HUDEP-2 (cell line): ENCODE data around the gene IKZF3.
"Not testable (repeated sequence)": the region's sequence is repeated elsewhere in the genome, so short reads cannot be mapped to it uniquely, and the experiment has no call there.

Source experiments
- DNase-seq, 76 experiments: peaks; one replicate each; lab custom pipeline; 2025; ENCODE audit not compliant: unreplicated experiment in 76 of 76; lab: John Stamatoyannopoulos, UW

IKZF3 gene

DNA sequence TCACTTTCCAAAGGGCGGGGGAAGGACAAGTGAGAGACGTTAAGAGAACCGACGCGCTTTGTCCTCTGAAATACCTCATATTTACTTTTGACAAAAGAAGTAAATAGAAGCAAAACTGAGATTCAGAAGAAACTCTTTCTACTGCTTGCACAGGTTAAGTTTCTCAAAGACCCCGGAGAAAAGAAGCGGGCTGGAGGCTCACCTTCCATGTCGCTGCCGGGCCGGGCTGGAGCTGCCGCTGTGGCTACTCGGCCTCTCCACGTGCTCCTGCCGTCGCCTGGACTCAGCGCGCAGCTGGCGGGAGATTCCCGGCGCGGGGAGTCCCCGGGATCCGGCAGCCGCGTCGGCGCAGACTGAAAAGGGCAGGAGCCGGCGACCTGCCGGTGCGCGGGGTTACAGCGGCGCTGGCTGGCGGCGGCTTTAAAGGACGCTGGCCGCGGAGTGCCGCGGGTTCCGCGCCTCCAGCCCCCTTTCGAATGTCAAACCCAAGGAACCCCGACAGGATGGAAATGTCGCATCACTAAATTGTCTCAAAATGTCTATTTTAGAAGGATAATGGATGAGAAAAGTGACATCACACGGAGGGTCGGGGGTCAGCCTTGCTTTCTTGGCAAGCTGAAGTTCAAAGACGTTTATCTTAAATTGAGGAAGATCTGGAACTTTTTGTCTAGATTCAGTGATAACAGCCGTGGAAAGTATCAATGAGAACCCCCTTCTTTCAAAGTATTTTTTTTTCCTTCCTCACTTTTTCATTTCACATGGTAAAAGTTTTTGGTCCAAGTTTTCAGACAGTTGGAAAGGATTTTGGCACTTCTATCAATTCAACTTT lies at the start of gene IKZF3:
TSS of gene IKZF3 (minus strand) at position 395 of the 829 bp plus-strand sequence. CDS start at position 209, 186 bp downstream.
- peak in 67 of 76 experiments; percentile 24 to 76 (median 58) for DNase-seq

- DNase-seq, result no peak
Observed at GRCh38 chr17:39908789-39909352, 44.8 kb upstream of the IKZF3 start.

- DNase-seq, result no peak
Observed at GRCh38 chr17:39904990-39905288, 40.8 kb upstream of the IKZF3 start.

GRCh38 chr17:39903158-39903884 lies 39.2 kb upstream of the IKZF3 start:
- DNase-seq, result peak in 10 of 76 experiments; percentile 10 to 25 (median 14)

DNA sequence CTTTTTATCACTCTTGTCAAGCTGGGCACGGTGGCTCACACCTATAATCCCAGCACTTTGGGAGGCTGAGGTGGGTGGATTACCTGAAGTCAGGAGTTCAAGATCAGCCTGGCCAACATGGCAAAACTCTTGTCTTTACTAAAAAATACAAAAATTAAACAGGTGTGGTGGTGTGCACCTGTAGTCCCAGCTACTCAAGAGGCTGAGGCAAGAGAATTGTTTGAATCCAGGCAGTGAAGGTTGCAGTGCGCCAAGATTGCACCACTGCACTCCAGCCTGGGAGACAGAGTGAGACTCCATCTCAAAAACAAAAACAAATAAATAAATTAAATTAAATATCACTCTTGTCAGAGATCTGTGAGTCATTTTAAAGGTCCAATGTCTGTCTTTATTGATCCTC lies 37.9 kb upstream of the IKZF3 start:
- not testable (repeated sequence) for DNase-seq

GRCh38 chr17:39899215-39899614 lies 35.1 kb upstream of the IKZF3 start:
- no peak for DNase-seq

DNA sequence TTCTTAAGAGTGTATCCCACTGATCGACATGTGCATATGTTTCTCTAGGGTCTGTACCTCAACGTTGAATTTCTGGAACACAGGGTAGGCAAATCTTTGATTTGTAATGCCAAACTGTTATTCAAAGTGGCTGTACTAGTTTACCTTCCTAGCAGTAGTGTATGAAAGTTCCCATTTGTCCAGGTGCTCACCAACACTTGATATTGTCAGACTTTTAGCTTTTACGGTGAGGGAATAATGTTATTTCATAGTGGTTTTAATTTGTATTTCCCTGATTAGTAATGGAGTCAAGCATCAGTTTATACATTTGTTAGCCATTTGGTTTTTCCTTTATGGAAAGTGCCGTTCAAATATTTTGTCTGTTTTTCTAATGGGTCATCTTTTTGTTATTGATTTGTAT lies 34.0 kb upstream of the IKZF3 start:
- DNase-seq, result no peak

DNA sequence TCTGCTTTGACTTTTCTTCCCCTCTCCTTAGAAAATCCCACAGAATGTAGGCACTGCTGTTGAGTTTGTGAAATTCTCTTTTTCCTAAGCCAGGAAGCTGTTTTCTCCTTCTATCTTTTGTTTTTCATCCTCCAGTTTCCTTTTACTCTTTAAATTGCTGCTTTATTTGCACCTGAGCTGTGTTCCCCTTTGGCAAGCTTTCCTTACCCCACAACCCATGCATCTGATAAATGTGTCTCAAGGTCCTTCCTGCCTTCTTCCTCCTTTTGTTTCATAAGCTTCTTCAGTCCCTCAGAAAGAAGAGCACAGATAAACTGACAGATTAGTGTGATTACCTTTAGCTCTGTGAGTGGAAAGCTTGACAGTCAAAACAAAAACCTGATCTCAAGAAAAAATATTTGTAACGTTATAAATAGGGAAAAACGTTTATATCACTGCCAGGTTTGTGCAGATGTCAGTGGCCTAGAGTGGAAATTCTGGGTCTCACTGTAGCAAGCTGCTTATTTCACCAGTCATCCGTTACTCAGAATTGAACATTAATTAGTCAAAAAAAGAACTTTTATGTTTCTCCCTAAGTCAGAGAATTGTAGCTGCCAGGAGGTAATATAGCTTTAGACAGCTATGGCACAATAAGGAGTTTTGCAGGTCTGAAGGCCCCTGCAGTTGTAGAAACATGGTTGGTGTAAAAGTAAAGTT lies 30.7 kb upstream of the IKZF3 start:
- DNase-seq, result no peak

DNA sequence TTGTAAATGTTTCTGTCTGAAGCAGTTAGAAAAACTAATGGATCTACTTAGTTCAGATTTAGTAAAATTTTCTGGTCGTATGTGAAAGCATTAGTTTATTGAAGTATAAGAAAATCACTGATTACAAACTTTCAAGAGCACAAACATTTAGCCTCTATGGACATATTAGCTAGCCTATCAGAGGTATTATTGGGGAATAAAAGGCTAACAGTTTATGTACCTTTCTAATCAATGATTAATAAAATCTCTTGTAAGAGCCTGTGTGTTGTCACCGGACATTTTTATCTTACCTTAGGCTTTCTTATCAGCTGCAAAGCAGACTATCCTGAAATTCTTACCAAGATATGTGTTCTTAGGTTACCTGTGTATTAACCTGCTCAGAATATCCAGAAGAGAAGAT lies 25.1 kb upstream of the IKZF3 start:
- DNase-seq, result no peak

DNA sequence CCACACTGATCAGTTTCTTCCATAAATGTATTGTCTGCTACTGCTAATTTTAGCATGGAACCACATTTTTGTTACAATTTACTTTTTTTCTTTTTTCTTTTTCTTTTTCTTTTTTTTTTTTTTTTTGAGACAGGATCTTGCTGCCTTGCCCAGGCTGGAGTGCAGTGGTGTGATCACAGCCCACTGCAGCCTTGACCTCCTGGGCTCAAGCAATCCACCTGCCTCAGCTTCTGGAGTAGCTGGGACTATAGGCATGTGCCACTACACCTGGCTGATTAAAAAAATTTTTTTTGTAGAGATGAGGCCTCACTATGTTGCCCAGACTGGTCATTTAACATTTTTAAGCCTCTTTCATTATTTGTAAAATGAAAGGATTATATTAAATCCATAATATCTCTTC lies 23.0 kb upstream of the IKZF3 start:
- DNase-seq, result no peak

DNA sequence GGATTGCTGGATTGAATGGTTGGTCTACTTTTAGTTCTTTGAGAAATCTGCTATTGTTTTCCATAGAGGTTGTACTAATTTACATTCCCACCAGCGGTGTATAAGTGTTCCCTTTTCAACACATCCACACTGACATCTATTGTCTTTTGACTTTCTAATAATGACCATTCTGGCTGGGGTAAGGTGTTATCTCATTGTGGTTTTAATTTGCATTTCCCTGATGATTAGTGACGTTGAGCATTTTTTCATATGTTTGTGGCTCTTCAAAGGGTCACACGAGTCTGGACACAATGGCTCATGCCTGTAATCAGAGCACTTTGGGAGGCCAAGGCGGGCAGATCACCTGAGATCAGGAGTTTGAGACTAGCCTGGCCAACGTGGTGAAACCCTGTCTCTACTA lies 22.0 kb upstream of the IKZF3 start:
- DNase-seq, result not testable (repeated sequence)

DNA sequence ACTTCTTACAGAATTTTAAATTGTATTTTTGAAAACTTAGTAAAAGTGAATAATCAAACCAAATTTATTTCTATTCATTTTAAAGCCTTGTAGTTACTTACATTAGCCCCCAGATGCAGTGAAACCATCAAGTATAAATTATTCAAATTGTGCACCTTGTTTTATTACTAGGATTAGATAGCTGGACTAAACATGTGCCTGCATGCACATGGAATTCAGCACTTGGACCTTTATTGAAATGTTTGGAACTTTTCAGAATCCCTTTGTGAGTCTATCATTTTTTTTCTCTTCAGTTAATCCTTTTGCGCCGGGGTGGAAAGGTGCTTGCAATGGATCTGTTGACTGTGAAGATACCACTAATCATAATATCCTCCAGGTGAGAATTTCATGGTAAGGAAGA lies 8.6 kb upstream of the IKZF3 start:
- no peak for DNase-seq

- DNase-seq, result peak in 2 of 76 experiments; percentile 37 to 43
Observed at GRCh38 chr17:39871801-39872200, 7.7 kb upstream of the IKZF3 start.

DNA sequence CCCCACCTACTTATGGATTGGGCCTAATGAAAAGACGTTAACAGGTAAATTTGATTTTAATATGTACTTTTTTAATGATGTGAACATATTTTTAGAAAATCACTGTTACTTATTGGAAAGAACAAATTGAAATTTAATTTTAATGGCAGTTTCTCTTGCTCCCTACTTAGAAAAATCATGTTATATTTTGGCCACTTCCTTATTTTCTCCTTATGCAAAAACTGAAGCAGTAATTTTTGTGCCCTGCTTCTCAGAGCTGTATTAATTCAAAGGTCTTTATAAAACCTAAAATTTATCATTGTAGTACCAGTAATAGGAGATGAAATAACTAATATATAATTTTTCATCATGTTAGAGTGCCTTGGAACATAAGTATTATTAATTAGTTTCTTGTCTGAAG lies 6.7 kb upstream of the IKZF3 start:
- DNase-seq, result no peak

DNA sequence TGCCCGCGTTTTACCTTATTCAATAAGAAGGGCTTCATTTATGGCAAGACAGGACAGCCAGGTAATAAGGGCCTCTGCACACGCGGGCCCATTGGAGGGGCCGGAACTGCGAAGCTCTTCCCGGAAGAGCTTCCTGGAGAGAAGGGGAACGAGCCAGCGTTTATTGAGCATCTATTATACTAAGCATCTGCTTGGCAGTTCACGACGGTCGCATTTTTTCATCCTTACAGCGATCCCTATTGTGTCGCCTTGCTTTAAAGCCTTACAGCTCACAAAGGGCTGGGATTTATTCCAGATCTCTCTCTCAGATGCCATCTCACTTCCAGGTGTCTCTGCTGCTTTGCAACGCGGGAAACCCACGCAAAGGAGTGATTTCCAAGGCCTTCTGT lies 4.4 kb upstream of the IKZF3 start:
- DNase-seq, result no peak

GRCh38 chr17:39867880-39868553 lies 3.9 kb upstream of the IKZF3 start, which contains the start of gene ZPBP2:
ZPBP2 (plus strand) TSS chr17:39868202; CDS start chr17:39868355, 153 bp downstream.
- DNase-seq, result no peak

- no peak for DNase-seq
Observed at GRCh38 chr17:39867084-39867879, 3.2 kb upstream of the IKZF3 start.

DNA sequence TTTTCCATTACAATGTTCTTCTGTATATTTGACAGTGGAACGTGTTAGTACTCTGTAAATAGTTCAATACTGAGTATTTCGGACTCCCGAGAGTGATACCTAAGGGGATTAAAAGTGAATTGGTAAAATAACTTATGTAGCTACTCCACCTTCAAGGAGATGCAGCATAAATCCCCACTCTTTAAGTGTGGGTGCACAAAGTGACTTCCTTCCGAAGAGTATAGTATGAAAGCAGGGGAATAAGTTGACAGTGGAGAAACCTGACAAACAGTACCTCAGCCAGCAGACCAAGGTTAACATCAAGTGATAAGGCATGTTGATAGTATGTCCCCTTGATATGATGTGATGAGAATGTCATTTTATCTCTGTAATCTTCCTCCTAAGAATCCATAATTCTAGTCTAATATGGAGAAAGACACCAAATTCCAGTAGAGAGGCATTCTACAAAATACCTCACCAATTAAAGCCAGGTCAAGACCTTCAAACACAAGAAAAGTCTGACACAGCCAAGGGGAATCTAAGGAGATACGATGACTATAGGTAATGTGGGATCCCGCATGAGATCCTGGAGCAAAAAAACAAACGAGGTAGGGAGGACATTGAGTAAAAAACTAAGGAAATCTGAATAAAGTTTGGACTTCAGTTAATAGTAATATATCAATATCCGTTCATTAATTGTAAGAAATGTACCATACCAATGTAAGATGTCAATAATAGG lies 2.1 kb upstream of the IKZF3 start:
- DNase-seq, result no peak

GRCh38 chr17:39863244-39863917 lies 731 bp downstream of the IKZF3 start:
- DNase-seq, result peak in 2 of 76 experiments; percentile 25 to 54
